ENCODE data around the gene VSTM5. TPM values are rescaled to one million over a fixed set of nuclear protein-coding genes. Genes with fewer than 3 reads are reported as not detected.

VSTM5 gene
- total and polyA plus RNA-seq, 2 experiments from 2014 or later: 0.17 to 0.97 TPM

DNA sequence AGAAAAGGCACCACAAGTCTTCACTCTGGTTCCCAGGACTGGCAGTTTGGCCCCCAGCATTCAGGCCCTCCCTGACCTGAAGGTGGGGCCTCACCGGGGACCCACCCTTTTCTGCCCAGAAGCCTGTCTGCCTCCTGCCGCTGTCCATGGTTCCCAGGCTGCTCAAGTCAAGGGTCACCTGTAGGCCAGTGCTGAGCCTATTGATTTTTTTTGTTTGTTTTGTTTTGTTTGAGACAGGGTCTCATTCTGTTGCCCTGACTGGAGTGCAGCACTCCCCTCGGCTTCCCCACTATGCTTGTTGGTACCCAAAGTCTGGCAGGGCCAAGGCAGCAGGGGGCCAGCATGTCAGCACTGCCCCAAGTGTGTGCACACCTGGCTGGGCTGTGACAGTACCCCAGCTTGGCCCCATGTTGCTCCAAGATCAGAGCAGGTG is 77.4 kb downstream of the VSTM5 start:
- no peaks in the 10 kb centered on the region for H3K4me1 ChIP-seq (ENCODE audit: insufficient read depth)
- no peaks in the 10 kb centered on the region for H3K27me3 ChIP-seq
- H3K9me3 ChIP-seq (ENCODE audit: low read depth): no peaks in the 10 kb centered on the region
- no peak overlapping the region for H3K4me2 ChIP-seq
- peak; percentile 16 for DNase-seq (ENCODE audit: low spot score)
- H3K36me3 ChIP-seq (replicated peaks; ENCODE audit: insufficient read depth, low read depth): no peaks in the 10 kb centered on the region
- no peaks in the 10 kb centered on the region for H3K9me2 ChIP-seq (replicated peaks; ENCODE audit: insufficient read depth)
- TF ChIP-seq EZH2 (IDR thresholded peaks at IDR 0.05; ENCODE audit: borderline replicate concordance) (no peak), EZH2phosphoT487 (IDR thresholded peaks at IDR 0.05; ENCODE audit: low read depth, severe bottlenecking, unreplicated experiment) (no peak)
- TF ChIP-seq, protein P1, sequence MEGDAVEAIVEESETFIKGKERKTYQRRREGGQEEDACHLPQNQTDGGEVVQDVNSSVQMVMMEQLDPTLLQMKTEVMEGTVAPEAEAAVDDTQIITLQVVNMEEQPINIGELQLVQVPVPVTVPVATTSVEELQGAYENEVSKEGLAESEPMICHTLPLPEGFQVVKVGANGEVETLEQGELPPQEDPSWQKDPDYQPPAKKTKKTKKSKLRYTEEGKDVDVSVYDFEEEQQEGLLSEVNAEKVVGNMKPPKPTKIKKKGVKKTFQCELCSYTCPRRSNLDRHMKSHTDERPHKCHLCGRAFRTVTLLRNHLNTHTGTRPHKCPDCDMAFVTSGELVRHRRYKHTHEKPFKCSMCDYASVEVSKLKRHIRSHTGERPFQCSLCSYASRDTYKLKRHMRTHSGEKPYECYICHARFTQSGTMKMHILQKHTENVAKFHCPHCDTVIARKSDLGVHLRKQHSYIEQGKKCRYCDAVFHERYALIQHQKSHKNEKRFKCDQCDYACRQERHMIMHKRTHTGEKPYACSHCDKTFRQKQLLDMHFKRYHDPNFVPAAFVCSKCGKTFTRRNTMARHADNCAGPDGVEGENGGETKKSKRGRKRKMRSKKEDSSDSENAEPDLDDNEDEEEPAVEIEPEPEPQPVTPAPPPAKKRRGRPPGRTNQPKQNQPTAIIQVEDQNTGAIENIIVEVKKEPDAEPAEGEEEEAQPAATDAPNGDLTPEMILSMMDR (IDR thresholded peaks at IDR 0.05; ENCODE audit: poor library complexity): no peak
- WGBS (ENCODE audit: low lambda C conversion rate, missing lambda C conversion rate): 38% methylated on average over 3 of the region's 3 CpGs
- H2AFZ ChIP-seq: no peak overlapping the region
- no peaks in the 10 kb centered on the region for H3K79me2 ChIP-seq
- H3K4me3 ChIP-seq: no peak overlapping the region
- no peaks in the 10 kb centered on the region for H4K20me1 ChIP-seq (ENCODE audit: insufficient read depth, poor library complexity, severe bottlenecking)
- H3K27ac ChIP-seq: no peak overlapping the region

DNA sequence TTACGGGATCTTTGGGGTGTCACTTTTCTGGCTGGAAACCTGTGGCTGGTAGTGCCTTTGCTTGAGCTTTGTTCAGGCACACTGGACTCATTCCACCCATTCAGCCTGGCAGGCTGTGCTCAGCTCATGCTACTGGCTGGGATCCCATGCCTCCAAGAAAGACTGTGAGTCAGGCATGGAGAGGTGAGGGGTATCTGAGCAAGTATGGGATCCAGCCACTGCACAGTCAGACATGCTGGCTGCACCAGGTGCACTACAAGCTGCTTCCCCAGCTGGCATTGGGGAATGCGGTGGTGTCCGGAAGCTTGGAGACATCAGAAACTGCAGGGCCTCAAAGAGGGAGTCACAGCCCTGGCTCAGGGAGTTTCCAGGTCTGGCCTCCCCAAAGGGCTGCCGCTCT is 78.3 kb downstream of the VSTM5 start:
- Histone ChIP-seq H3K9me3 (ENCODE audit: low read depth) (no peaks in the 10 kb centered on the region), H4K20me1 (ENCODE audit: insufficient read depth, poor library complexity, severe bottlenecking) (no peaks in the 10 kb centered on the region), H3K4me1 (ENCODE audit: insufficient read depth) (no peaks in the 10 kb centered on the region), H3K27me3 (no peaks in the 10 kb centered on the region), H3K27ac (no peak overlapping the region), H3K9me2 (replicated peaks; ENCODE audit: insufficient read depth) (no peaks in the 10 kb centered on the region), H3K4me3 (no peak overlapping the region), H3K4me2 (no peak overlapping the region), H3K79me2 (no peaks in the 10 kb centered on the region), H2AFZ (no peak overlapping the region), H3K36me3 (replicated peaks; ENCODE audit: insufficient read depth, low read depth) (no peaks in the 10 kb centered on the region)
- no peak for DNase-seq (ENCODE audit: low spot score)
- 94% methylated on average over 4 of the region's 4 CpGs for WGBS (ENCODE audit: low lambda C conversion rate, missing lambda C conversion rate)
- TF ChIP-seq EZH2 (IDR thresholded peaks at IDR 0.05; ENCODE audit: borderline replicate concordance) (no peak), EZH2phosphoT487 (IDR thresholded peaks at IDR 0.05; ENCODE audit: low read depth, severe bottlenecking, unreplicated experiment) (no peak)
- TF ChIP-seq, protein P1 (IDR thresholded peaks at IDR 0.05; ENCODE audit: poor library complexity): no peak

DNA sequence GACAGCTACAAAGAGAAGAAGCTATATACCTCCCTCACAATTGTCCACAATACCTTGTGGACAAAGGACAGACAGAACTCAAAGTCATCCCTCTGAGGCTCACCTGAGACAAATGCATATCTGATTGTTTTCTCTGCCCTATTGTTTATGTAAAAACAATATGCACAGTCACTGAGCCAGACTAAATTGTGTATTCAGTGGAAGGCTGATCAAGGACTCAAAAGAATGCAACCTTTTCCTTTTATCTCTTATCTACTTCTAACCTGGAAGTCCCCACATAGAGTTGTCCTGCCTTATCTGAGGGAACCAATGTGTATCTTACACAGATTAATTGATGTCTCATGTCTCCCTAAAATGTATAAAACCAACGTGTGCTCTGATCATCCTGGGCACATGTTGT is 80.3 kb downstream of the VSTM5 start:
- Histone ChIP-seq H3K27me3 (no peaks in the 10 kb centered on the region), H3K9me3 (ENCODE audit: low read depth) (no peaks in the 10 kb centered on the region), H3K79me2 (no peaks in the 10 kb centered on the region), H3K9me2 (replicated peaks; ENCODE audit: insufficient read depth) (no peaks in the 10 kb centered on the region), H3K4me2 (no peak overlapping the region), H3K27ac (no peak overlapping the region), H3K4me1 (ENCODE audit: insufficient read depth) (no peaks in the 10 kb centered on the region), H3K4me3 (no peak overlapping the region), H2AFZ (no peak overlapping the region), H4K20me1 (ENCODE audit: insufficient read depth, poor library complexity, severe bottlenecking) (no peaks in the 10 kb centered on the region), H3K36me3 (replicated peaks; ENCODE audit: insufficient read depth, low read depth) (no peaks in the 10 kb centered on the region)
- DNase-seq (ENCODE audit: low spot score): no peak
- 24% methylated on average over 1 of the region's 1 CpG for WGBS (ENCODE audit: low lambda C conversion rate, missing lambda C conversion rate)
- TF ChIP-seq, protein P1 (IDR thresholded peaks at IDR 0.05; ENCODE audit: poor library complexity): no peak
- TF ChIP-seq EZH2 (IDR thresholded peaks at IDR 0.05; ENCODE audit: borderline replicate concordance): no peak
- TF ChIP-seq EZH2phosphoT487 (IDR thresholded peaks at IDR 0.05; ENCODE audit: low read depth, severe bottlenecking, unreplicated experiment): no peak

Small RNA genes within 50 kb of the gene (small RNA-seq; reads per million reads assigned to genes)
- gene RF00019: not detected

Other genes starting within 250 kb of the VSTM5 start
- gene CEP295, start 188.9 kb downstream of the VSTM5 start, total RNA-seq: 20.9 and 21.8 TPM in 2 replicates
- gene CEP295, start 188.9 kb downstream of the VSTM5 start, polyA plus RNA-seq: 1.6 and 2.9 TPM in 2 replicates
- gene TAF1D, start 109.1 kb downstream of the VSTM5 start, total RNA-seq: 240 and 318 TPM in 2 replicates
- 42.1 and 51.9 TPM in 2 replicates for gene TAF1D, start 109.1 kb downstream of the VSTM5 start, polyA plus RNA-seq
- 72.0 and 75.6 TPM in 2 replicates for gene C11orf54, start 108.9 kb downstream of the VSTM5 start, total RNA-seq
- 31.1 and 32.9 TPM in 2 replicates for gene C11orf54, start 108.9 kb downstream of the VSTM5 start, polyA plus RNA-seq
- gene MED17, start 66.3 kb downstream of the VSTM5 start, total RNA-seq: 30.9 and 33.7 TPM in 2 replicates
- gene MED17, start 66.3 kb downstream of the VSTM5 start, polyA plus RNA-seq: 18.3 and 32.5 TPM in 2 replicates
- 0.07 TPM in 1 of 2 replicates, not detected in the other for gene HEPHL1, start 170.7 kb upstream of the VSTM5 start, total RNA-seq
- gene HEPHL1, start 170.7 kb upstream of the VSTM5 start, polyA plus RNA-seq: 0.17 TPM in 1 of 2 replicates, not detected in the other

Measured in hepatocyte (in vitro differentiated cells).